Fibroblast of villous mesenchyme (primary cell): ENCODE measurements around the gene ATRNL1. TPM values are rescaled to one million over a fixed set of nuclear protein-coding genes. Genes with fewer than 3 reads are reported as not detected.
"Not testable (repeated sequence)": the region's sequence is repeated elsewhere in the genome, so short reads cannot be mapped to it uniquely, and the experiment has no call there.

Source experiments
- DNase-seq: peaks from one replicate; pipeline ENCODE4 v3.0.0-alpha.2; 2010; ENCODE audit warnings: low read depth
- H3K4me3 ChIP-seq: 2 replicates; pipeline ENCODE4 v1.5.1; 2011; ENCODE audit warnings: low read depth, mild to moderate bottlenecking, low read length
- total RNA-seq: library from RNA; depleted of rRNA; stranded (reverse); fragments of >200 nt; gene quantifications from 2 replicates; pipeline ENCODE4 v1.2.3, GENCODE V29; 2012
- TF ChIP-seq, protein P1 (sequence below): IDR thresholded peaks from 2 replicates; pipeline ENCODE4 v1.5.1; 2012; ENCODE audit warnings: low read depth, mild to moderate bottlenecking, low read length; ENCODE audit not compliant: insufficient read depth

Gene ATRNL1
- total RNA-seq, 1 donor = 13.0 TPM

GRCh38 chr10:115514895-115515294 is 421.7 kb downstream of the ATRNL1 start:
- no peak overlapping the region for H3K4me3 ChIP-seq
- TF ChIP-seq, protein P1, sequence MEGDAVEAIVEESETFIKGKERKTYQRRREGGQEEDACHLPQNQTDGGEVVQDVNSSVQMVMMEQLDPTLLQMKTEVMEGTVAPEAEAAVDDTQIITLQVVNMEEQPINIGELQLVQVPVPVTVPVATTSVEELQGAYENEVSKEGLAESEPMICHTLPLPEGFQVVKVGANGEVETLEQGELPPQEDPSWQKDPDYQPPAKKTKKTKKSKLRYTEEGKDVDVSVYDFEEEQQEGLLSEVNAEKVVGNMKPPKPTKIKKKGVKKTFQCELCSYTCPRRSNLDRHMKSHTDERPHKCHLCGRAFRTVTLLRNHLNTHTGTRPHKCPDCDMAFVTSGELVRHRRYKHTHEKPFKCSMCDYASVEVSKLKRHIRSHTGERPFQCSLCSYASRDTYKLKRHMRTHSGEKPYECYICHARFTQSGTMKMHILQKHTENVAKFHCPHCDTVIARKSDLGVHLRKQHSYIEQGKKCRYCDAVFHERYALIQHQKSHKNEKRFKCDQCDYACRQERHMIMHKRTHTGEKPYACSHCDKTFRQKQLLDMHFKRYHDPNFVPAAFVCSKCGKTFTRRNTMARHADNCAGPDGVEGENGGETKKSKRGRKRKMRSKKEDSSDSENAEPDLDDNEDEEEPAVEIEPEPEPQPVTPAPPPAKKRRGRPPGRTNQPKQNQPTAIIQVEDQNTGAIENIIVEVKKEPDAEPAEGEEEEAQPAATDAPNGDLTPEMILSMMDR = no peak
- DNase-seq = peak; percentile 0

DNA sequence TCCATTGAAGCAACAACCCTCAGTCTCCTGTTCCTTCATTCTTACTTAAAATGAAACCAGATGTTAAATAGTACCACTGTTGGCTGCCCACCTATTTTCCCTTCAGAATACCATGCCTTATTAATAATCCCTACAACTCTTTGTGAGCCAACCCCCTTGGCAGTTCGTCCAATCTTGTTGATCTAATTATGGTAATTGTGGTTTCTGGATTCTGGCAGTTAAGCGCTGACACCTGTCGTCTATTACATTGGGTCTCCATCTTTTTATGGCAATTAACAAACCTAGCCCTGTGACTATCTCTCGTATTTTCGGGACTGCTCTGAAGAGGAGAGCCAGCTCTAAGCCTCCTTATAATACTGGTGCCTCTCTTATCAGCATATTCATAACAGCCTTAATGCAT is 432.0 kb downstream of the ATRNL1 start:
- no peak for DNase-seq
- TF ChIP-seq, protein P1 = no peak
- no peak overlapping the region for H3K4me3 ChIP-seq

- H3K4me3 ChIP-seq, DNase-seq: not testable (repeated sequence)
Observed at GRCh38 chr10:115527682-115528081, 434.5 kb downstream of the ATRNL1 start.

DNA sequence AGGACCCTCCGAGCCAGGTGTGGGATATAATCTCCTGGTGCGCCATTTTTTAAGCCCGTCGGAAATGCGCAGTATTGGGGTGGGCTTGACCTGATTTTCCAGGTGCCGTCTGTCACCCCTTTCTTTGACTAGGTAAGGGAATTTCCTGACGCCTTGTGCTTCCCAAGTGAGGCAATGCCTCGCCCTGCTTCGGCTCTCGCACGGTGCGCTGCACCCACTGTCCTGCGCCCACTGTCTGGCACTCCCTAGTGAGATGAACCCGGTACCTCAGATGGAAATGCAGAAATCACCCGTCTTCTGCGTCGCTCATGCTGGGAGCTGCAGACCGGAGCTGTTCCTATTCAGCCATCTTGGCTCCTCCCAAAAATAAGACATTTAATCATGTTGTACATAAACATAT is 443.2 kb downstream of the ATRNL1 start:
- not testable (repeated sequence) for H3K4me3 ChIP-seq, DNase-seq

DNA sequence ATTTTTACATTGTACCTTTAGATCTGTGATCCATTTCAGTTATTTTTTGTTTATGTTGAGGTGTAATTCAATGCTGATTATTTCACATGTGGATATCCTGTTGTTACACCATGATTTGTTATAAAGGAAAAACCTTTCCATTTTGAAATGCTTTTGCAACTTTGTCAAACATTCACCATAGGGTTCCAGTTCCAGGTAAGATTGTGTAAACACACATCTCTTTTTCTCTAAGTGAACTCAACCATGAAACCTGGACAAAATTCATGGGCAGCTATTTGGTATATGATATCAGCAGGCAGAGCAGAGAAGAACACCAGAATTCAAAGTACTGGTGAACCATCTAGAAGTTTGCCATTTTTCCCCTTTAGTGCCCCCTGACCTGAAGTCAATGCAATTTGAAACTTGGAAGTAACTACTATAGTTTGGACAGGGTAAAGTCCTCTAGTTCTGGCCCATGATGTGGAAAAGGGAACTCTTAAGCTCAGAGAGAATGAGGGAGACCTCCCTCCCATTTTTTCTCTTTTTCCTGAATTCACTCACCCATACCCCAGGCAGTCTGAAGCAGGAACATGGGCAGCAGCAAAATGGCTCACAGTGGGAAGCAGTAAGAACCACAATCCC is 446.1 kb downstream of the ATRNL1 start:
- no peak for DNase-seq
- TF ChIP-seq, protein P1 = no peak
- H3K4me3 ChIP-seq = no peak overlapping the region

- TF ChIP-seq, protein P1 = no peak
- no peak overlapping the region for H3K4me3 ChIP-seq
- DNase-seq = no peak
Observed at GRCh38 chr10:115555887-115556402, 462.8 kb downstream of the ATRNL1 start.

- H3K4me3 ChIP-seq = no peak overlapping the region
- no peak for DNase-seq
- TF ChIP-seq, protein P1 = no peak
Observed at GRCh38 chr10:115558252-115558651, 465.1 kb downstream of the ATRNL1 start.

DNA sequence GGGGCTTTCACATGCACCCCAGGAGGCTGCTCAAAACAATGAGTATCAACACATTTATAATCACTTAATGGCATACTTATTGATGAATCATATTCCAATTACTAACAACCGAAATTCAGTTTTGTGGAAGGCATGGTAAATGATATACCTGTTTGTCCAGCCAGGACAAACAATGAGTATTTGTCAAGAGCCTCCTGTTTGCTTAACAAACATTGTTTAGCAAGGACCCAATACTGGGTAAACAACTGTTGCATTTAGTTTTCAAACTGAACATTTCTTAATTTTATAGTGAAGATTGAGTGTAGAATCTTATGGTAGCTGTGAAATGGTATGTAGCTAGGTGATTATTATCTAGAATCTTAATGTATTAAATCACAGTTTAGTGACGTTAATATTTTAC is 473.7 kb downstream of the ATRNL1 start:
- H3K4me3 ChIP-seq = no peak overlapping the region
- TF ChIP-seq, protein P1 = no peak
- no peak for DNase-seq
